Measurements from ENCODE around the gene DGKB.

Gene DGKB

GRCh38 chr7:14104861-14105260 lies 797.7 kb downstream of the DGKB start:
- ATAC-seq, result no peak
- no peak for DNase-seq

- DNase-seq, result no peak
- ATAC-seq, result no peak
These were observed 806.4 kb downstream of the DGKB start for GRCh38 chr7:14096159-14096558.

- no peak for ATAC-seq
These were observed 807.2 kb downstream of the DGKB start for GRCh38 chr7:14095233-14095950.

More at GRCh38 chr7:14095233-14095950, 807.2 kb downstream of the DGKB start:
- no peak for DNase-seq

Data from stimulated activated naive CD8-positive, alpha-beta T cell treated with anti-CD3 and anti-CD28 coated beads, Interleukin-15, Interleukin-2, amounts not matched to agents 100 U/mL and 50 U/mL, for 24 hours (primary cell).